Neural cell (in vitro differentiated cells): Measurements from ENCODE around the gene SFXN1. TPM values are rescaled to one million over a fixed set of nuclear protein-coding genes. Genes with fewer than 3 reads are reported as not detected.

Experiments
- H2AFZ ChIP-seq: fragments of 200-600, 300-800 bp; sonication (generic), shearing (Covaris generic); 2 replicates; pipeline ENCODE4 v1.6.0; 2014; ENCODE audit warnings: low read depth, mild to moderate bottlenecking, antibody characterized with exemption, low read length, moderate library complexity
- H3F3A ChIP-seq: fragments of 200-600 bp; shearing (Covaris generic); 2 replicates; pipeline ENCODE4 v1.6.1; 2016; ENCODE audit warnings: mild to moderate bottlenecking, moderate library complexity, mixed read lengths, antibody characterized with exemption, low read length; ENCODE audit not compliant: insufficient read depth, poor library complexity, severe bottlenecking
- H3K27ac ChIP-seq: fragments of 200-600, 300-800 bp; sonication (generic), shearing (Covaris generic); 2 replicates; pipeline ENCODE4 v1.5.1; 2014; ENCODE audit warnings: mild to moderate bottlenecking, low read length, moderate library complexity
- H3K27me3 ChIP-seq: fragments of 300-800, 200-600 bp; sonication (generic), shearing (Covaris generic); 2 replicates; pipeline ENCODE4 v1.6.0; 2014; ENCODE audit warnings: mild to moderate bottlenecking, low read depth, low read length, moderate library complexity; ENCODE audit not compliant: insufficient read depth
- H3K36me3 ChIP-seq: fragments of 300-800, 200-600 bp; sonication (generic), shearing (Covaris generic); 2 replicates; pipeline ENCODE4 v1.5.1; 2014; ENCODE audit warnings: mild to moderate bottlenecking, antibody characterized with exemption, low read length, moderate library complexity; ENCODE audit not compliant: insufficient read depth
- H3K4me2 ChIP-seq: fragments of 300-800, 200-600 bp; sonication (generic), shearing (Covaris generic); 2 replicates; pipeline ENCODE4 v1.6.0; 2014; ENCODE audit warnings: mild to moderate bottlenecking, low read length
- H3K4me3 ChIP-seq: fragments of 300-800, 200-600 bp; sonication (generic), shearing (Covaris generic); 2 replicates; pipeline ENCODE4 v1.5.1; 2014; ENCODE audit warnings: mild to moderate bottlenecking, low read length, moderate library complexity
- H3K79me2 ChIP-seq: fragments of 200-600 bp; shearing (Covaris generic); replicated peaks from 2 replicates; pipeline ENCODE4 v1.6.0; 2014; ENCODE audit warnings: mild to moderate bottlenecking, low read length, moderate library complexity; ENCODE audit not compliant: insufficient read depth
- H3K9ac ChIP-seq: fragments of 300-800, 200-600 bp; sonication (generic), shearing (Covaris generic); 2 replicates; pipeline ENCODE4 v1.6.1; 2016; ENCODE audit warnings: mild to moderate bottlenecking, low read length, mixed read lengths
- H3K9me2 ChIP-seq: fragments of 200-600 bp; shearing (Covaris generic); 2 replicates; pipeline ENCODE4 v1.6.1; 2016; ENCODE audit warnings: mild to moderate bottlenecking, low read length, mixed read lengths; ENCODE audit not compliant: insufficient read depth
- H3K9me3 ChIP-seq: fragments of 200-600, 300-800 bp; sonication (generic), shearing (Covaris generic); 2 replicates; pipeline ENCODE4 v1.6.1; 2016; ENCODE audit warnings: mild to moderate bottlenecking, mixed run types, low read length, moderate library complexity, mixed read lengths
- H4K20me1 ChIP-seq: fragments of 200-600 bp; shearing (Covaris generic); 2 replicates; pipeline ENCODE4 v1.6.1; 2016; ENCODE audit warnings: mild to moderate bottlenecking, mixed run types; ENCODE audit not compliant: insufficient read depth
- EZH2 ChIP-seq: fragments of 200-600, 300-800 bp; shearing (Covaris generic), sonication (generic); IDR thresholded peaks from 2 replicates; pipeline ENCODE4 v1.6.1; 2014; ENCODE audit warnings: antibody characterized with exemption, low read length, borderline replicate concordance, mild to moderate bottlenecking; ENCODE audit not compliant: insufficient read depth, poor library complexity, severe bottlenecking
- MXI1 ChIP-seq: fragments of 450-650 bp; conservative IDR thresholded peaks from 2 replicates; pipeline ENCODE4 v1.6.1; 2014; ENCODE audit warnings: antibody characterized with exemption, mild to moderate bottlenecking; ENCODE audit not compliant: poor library complexity, severe bottlenecking
- POLR2AphosphoS5 ChIP-seq: IDR thresholded peaks from 2 replicates; pipeline ENCODE4 v1.6.1; 2012
- RAD21 ChIP-seq: fragments of 450-650 bp; conservative IDR thresholded peaks from 2 replicates; pipeline ENCODE4 v1.6.1; 2014; ENCODE audit warnings: antibody characterized with exemption, mild to moderate bottlenecking, moderate library complexity
- SMC3 ChIP-seq: fragments of 450-650 bp; conservative IDR thresholded peaks from 2 replicates; pipeline ENCODE4 v1.6.1; 2014; ENCODE audit warnings: antibody characterized with exemption, mild to moderate bottlenecking, moderate library complexity; ENCODE audit not compliant: poor library complexity
- TAF1 ChIP-seq: IDR thresholded peaks from 2 replicates; pipeline ENCODE4 v1.6.1; 2012; ENCODE audit warnings: low read depth
- polyA plus RNA-seq: library from polyadenylated mRNA; depleted of rRNA; stranded (reverse); fragments of >200 nt; gene quantifications from 2 replicates; pipeline ENCODE4 v1.2.3, GENCODE V29; 2014
- TF ChIP-seq, protein P1 (sequence below): fragments of 450-650 bp; IDR thresholded peaks from 2 replicates; pipeline ENCODE4 v1.5.1; 2014; ENCODE audit warnings: antibody characterized with exemption, mild to moderate bottlenecking, moderate library complexity; ENCODE audit not compliant: poor library complexity, severe bottlenecking
- TF ChIP-seq, protein P2 (sequence below): IDR thresholded peaks from 2 replicates; pipeline ENCODE4 v1.6.1; 2012; ENCODE audit warnings: borderline replicate concordance

The SFXN1 gene
- polyA plus RNA-seq, 1 donor from 2014 or later = 109 TPM

DNA sequence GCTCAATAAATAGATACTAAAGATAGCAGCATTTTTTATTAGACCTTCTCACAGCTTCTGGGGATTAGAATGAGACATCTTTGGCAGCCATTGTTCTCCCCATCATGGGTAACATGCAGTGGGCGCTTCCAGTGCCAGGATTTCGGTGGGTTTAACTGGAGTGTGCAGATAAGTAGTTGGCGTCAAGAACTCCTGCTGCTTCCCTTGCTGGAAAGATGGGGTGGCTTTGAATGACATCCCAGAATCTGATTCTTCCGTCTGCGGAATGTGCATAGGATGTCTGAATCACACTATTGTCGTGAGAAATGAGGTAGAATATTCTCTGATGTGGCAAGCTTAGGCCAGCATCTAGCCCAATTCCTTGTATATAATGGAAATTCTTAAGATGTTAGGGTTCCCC, 7.3 kb downstream of the SFXN1 start:
- Histone ChIP-seq H3K27ac (no peak overlapping the region), H2AFZ (no peak overlapping the region), H3K9me3 (no peaks in the 10 kb centered on the region), H3K27me3 (no peaks in the 10 kb centered on the region), H3K4me3 (no peak overlapping the region), H3F3A (no peaks in the 10 kb centered on the region), H3K36me3 (peaks cover 10% of the 10 kb centered on the region), H3K79me2 (peaks cover 57% of the 10 kb centered on the region), H3K4me2 (no peak overlapping the region), H3K9me2 (no peaks in the 10 kb centered on the region), H4K20me1 (no peaks in the 10 kb centered on the region), H3K9ac (no peak overlapping the region)
- TF ChIP-seq MXI1 (no peak), RAD21 (no peak), TAF1 (no peak), SMC3 (no peak), POLR2AphosphoS5 (no peak)
- TF ChIP-seq, protein P1, sequence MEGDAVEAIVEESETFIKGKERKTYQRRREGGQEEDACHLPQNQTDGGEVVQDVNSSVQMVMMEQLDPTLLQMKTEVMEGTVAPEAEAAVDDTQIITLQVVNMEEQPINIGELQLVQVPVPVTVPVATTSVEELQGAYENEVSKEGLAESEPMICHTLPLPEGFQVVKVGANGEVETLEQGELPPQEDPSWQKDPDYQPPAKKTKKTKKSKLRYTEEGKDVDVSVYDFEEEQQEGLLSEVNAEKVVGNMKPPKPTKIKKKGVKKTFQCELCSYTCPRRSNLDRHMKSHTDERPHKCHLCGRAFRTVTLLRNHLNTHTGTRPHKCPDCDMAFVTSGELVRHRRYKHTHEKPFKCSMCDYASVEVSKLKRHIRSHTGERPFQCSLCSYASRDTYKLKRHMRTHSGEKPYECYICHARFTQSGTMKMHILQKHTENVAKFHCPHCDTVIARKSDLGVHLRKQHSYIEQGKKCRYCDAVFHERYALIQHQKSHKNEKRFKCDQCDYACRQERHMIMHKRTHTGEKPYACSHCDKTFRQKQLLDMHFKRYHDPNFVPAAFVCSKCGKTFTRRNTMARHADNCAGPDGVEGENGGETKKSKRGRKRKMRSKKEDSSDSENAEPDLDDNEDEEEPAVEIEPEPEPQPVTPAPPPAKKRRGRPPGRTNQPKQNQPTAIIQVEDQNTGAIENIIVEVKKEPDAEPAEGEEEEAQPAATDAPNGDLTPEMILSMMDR = no peak
- TF ChIP-seq, protein P2, sequence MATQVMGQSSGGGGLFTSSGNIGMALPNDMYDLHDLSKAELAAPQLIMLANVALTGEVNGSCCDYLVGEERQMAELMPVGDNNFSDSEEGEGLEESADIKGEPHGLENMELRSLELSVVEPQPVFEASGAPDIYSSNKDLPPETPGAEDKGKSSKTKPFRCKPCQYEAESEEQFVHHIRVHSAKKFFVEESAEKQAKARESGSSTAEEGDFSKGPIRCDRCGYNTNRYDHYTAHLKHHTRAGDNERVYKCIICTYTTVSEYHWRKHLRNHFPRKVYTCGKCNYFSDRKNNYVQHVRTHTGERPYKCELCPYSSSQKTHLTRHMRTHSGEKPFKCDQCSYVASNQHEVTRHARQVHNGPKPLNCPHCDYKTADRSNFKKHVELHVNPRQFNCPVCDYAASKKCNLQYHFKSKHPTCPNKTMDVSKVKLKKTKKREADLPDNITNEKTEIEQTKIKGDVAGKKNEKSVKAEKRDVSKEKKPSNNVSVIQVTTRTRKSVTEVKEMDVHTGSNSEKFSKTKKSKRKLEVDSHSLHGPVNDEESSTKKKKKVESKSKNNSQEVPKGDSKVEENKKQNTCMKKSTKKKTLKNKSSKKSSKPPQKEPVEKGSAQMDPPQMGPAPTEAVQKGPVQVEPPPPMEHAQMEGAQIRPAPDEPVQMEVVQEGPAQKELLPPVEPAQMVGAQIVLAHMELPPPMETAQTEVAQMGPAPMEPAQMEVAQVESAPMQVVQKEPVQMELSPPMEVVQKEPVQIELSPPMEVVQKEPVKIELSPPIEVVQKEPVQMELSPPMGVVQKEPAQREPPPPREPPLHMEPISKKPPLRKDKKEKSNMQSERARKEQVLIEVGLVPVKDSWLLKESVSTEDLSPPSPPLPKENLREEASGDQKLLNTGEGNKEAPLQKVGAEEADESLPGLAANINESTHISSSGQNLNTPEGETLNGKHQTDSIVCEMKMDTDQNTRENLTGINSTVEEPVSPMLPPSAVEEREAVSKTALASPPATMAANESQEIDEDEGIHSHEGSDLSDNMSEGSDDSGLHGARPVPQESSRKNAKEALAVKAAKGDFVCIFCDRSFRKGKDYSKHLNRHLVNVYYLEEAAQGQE = no peak

DNA sequence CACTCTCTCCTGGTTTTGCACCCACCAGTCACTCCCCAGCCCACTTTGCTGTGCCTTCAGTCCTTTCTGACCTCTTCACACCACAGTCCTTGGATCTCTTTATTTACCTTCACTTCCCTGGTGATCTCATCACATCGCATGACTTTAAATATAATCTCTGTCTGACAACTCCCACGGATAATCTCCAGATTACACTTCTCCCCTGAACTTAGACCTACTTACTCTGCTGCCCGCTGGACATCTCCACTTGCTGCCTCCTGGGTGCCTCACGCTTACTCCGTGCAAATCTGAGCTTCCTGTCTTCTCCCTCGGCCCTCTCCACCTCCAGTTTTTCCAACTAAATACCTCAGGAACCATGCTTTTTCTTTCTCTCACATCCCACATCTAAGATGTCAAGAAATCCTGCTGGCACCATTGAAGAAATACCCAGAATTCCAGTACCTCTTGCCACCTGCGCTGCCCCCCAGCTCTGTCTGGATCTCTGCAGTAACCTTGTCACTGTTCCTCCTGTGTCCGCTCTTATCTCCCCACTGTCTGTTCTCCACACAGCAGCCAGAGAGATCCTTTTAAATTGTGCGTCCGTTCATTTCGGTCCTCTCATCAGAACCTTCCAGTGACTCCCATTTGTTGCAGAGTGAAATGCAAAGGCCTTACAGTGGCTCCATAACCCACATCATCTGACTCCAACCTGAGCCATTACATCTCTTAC, 9.3 kb downstream of the SFXN1 start:
- no peak overlapping the region for H3K9ac ChIP-seq
- peaks cover 5% of the 10 kb centered on the region for H3K36me3 ChIP-seq
- peaks cover 43% of the 10 kb centered on the region for H3K79me2 ChIP-seq
- no peak overlapping the region for H3K4me2 ChIP-seq
- TF ChIP-seq, protein P2 = no peak
- TF ChIP-seq EZH2 (no peak), MXI1 (no peak)
- H3K9me3 ChIP-seq = no peaks in the 10 kb centered on the region
- no peaks in the 10 kb centered on the region for H3K27me3 ChIP-seq
- no peaks in the 10 kb centered on the region for H3F3A ChIP-seq
- H4K20me1 ChIP-seq = no peaks in the 10 kb centered on the region
- no peak overlapping the region for H3K4me3 ChIP-seq
- no peak overlapping the region for H2AFZ ChIP-seq
- no peaks in the 10 kb centered on the region for H3K9me2 ChIP-seq
- no peak overlapping the region for H3K27ac ChIP-seq
